Mesendoderm (in vitro differentiated cells): ENCODE results near the gene SEPTIN8.
A peak's percentile ranks its signal among the peaks of the same experiment; 100 is the strongest.

Experiments used
- DNase-seq: peaks from one replicate; pipeline ENCODE4 v3.0.0; 2013
- H2AK5ac ChIP-seq: 2 replicates; pipeline ENCODE4 v1.6.1; 2013; ENCODE audit warnings: low read length, inconsistent platforms
- H2BK120ac ChIP-seq: 2 replicates; pipeline ENCODE4 v1.6.1; 2013; ENCODE audit warnings: low read depth, mild to moderate bottlenecking, low read length, moderate library complexity, mixed read lengths
- H2BK15ac ChIP-seq: replicated peaks from 2 replicates; pipeline ENCODE4 v1.6.1; 2013; ENCODE audit warnings: low read depth, mild to moderate bottlenecking, moderate library complexity
- H2BK5ac ChIP-seq: 2 replicates; pipeline ENCODE4 v1.6.1; 2013; ENCODE audit warnings: low read length, inconsistent platforms
- H3K18ac ChIP-seq: 2 replicates; pipeline ENCODE4 v1.6.1; 2013; ENCODE audit warnings: mild to moderate bottlenecking, low read length, mixed read lengths
- H3K23ac ChIP-seq: one replicate; pipeline ENCODE4 v1.6.1; 2013; ENCODE audit warnings: low read length
- H3K27ac ChIP-seq: 2 replicates; pipeline ENCODE4 v1.5.1; 2013; ENCODE audit warnings: low read depth, mild to moderate bottlenecking, inconsistent platforms, low read length, moderate library complexity
- H3K27me3 ChIP-seq: 2 replicates; pipeline ENCODE4 v1.6.1; 2013; ENCODE audit warnings: low read length, control low read depth, mild to moderate bottlenecking, inconsistent platforms; ENCODE audit not compliant: insufficient read depth, poor library complexity
- H3K36me3 ChIP-seq: 2 replicates; pipeline ENCODE4 v1.6.1; 2013; ENCODE audit warnings: low read length, inconsistent platforms; ENCODE audit not compliant: control insufficient read depth, insufficient read depth
- H3K4ac ChIP-seq: one replicate; pipeline ENCODE4 v1.6.1; 2013; ENCODE audit warnings: low read depth, mild to moderate bottlenecking, low read length, moderate library complexity
- H3K4me1 ChIP-seq: 2 replicates; pipeline ENCODE4 v1.6.1; 2013; ENCODE audit warnings: low read depth, low read length, inconsistent platforms; ENCODE audit not compliant: control insufficient read depth
- H3K4me2 ChIP-seq: 2 replicates; pipeline ENCODE4 v1.6.1; 2013; ENCODE audit warnings: low read length
- H3K4me3 ChIP-seq: 2 replicates; pipeline ENCODE4 v1.5.1; 2013; ENCODE audit warnings: mild to moderate bottlenecking, low read length
- H3K56ac ChIP-seq: one replicate; pipeline ENCODE4 v1.6.1; 2013; ENCODE audit warnings: low read length
- H3K79me1 ChIP-seq: 2 replicates; pipeline ENCODE4 v1.6.1; 2013; ENCODE audit warnings: low read length, inconsistent platforms
- H3K79me2 ChIP-seq: 2 replicates; pipeline ENCODE4 v1.6.1; 2013; ENCODE audit warnings: mild to moderate bottlenecking, low read length; ENCODE audit not compliant: control insufficient read depth, insufficient read depth
- H3K9ac ChIP-seq: 2 replicates; pipeline ENCODE4 v1.6.1; 2013; ENCODE audit warnings: low read length, inconsistent platforms
- H4K5ac ChIP-seq: one replicate; pipeline ENCODE4 v1.6.1; 2013; ENCODE audit warnings: low read length
- H4K8ac ChIP-seq: one replicate; pipeline ENCODE4 v1.6.1; 2013; ENCODE audit warnings: low read depth, mild to moderate bottlenecking, control low read depth, low read length, moderate library complexity
- WGBS: extraction: QIAGEN DNeasy Blood & Tissue Kit; methylation state at CpG from one replicate; pipeline ENCODE4 v1.1.7; 2013; ENCODE audit warnings: low lambda C conversion rate, missing lambda C conversion rate; ENCODE audit not compliant: insufficient coverage; ENCODE audit errors: extremely low coverage; 5-methylcytosine and 5-hydroxymethylcytosine counted together

Gene SEPTIN8

DNA sequence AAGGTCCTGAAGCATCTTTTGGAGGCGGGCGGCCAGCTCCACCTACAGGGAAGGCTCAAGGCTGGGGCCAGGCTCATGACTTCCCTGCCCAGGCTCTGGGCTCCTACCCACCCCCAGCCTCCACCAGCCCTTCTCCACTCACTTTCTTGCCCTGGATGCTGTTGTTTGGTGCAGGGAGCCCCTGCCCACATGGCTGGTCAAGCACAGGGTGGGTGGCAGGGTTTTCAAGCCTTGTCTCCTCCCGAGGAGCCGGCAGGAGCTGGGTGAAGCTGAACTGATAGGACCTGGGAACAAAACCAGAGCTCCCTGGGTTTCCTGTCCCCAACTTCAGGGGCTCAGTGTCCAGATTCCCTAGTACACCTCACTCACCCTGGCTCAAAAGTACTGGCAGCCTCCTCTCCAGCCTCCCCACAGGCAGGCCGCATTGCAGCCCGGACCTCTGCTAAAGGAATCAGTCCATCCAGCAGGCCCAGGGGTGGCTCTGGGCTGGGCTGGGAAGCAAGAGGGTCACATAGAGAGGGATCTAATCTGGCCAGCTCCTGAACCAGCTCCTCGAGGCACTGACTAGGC is 46.5 kb upstream of the SEPTIN8 start:
- H3K79me1 ChIP-seq, result no peaks in the 10 kb centered on the region
- no peak overlapping the region for H3K27ac ChIP-seq
- H4K8ac ChIP-seq, result no peak overlapping the region
- no peak overlapping the region for H2BK5ac ChIP-seq
- H3K4me3 ChIP-seq, result no peak overlapping the region
- H4K5ac ChIP-seq, result no peak overlapping the region
- H2AK5ac ChIP-seq, result no peak overlapping the region
- DNase-seq, result no peak
- peaks cover 10% of the 10 kb centered on the region for H3K27me3 ChIP-seq
- no peaks in the 10 kb centered on the region for H3K4me1 ChIP-seq
- H3K79me2 ChIP-seq, result no peaks in the 10 kb centered on the region
- peak overlapping the region; percentile 76 for H3K4me2 ChIP-seq
- H3K23ac ChIP-seq, result no peak overlapping the region
- H3K36me3 ChIP-seq, result no peaks in the 10 kb centered on the region
- peak overlapping the region; percentile 88 for H3K56ac ChIP-seq
- no peak overlapping the region for H3K4ac ChIP-seq
- no peak overlapping the region for H2BK120ac ChIP-seq
- WGBS, result no CpG with 5 or more reads among the region's 7 CpGs
- H3K9ac ChIP-seq, result peak overlapping the region; percentile 62
- H3K18ac ChIP-seq, result no peak overlapping the region
- no peak overlapping the region for H2BK15ac ChIP-seq

DNA sequence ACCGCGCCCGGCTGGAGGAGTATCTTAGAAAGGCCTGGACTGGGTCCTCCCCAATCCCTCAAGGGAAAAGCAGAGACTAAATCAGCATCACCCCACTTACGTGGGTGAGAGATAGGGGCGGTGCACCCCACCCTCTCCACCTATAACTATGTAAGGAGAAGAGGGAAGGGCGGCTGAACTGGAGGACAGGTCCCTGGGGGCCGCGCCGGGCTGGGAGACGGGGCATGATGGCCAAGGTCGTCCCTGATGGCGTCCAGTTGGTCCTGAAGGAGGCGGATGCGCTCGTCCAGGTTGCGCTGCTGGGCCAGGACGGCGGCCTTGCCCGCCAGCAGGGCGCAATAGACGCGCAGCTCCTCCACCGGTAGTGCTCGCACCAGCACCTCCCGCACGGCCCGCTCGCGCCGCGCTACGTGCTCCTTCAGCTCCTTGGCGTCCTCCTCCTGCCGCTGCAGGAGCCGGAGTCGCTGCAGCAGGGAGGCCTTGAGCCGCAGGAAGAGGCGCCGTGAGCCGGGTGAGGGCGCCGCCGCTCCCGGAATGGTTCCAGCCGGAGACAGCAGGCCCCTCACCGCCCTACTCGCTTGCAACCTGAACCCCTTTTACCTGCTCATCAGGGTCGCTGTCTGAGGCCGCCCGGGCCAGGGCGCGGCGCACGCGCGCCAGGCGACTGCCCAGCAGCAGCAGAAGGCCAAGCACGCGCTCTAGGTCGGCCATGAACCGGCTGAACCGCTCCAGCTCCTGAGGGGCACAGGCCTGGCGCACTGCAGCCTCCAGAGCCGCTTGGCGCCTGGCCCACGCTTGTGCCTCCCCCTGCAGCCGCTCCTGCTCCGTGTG is 45.8 kb upstream of the SEPTIN8 start:
- Histone ChIP-seq H2AK5ac (no peak overlapping the region), H3K4ac (no peak overlapping the region), H2BK15ac (no peak overlapping the region), H3K27ac (no peak overlapping the region), H2BK5ac (no peak overlapping the region), H3K23ac (no peak overlapping the region), H2BK120ac (no peak overlapping the region), H3K9ac (peak overlapping the region; percentile 62), H3K79me1 (no peaks in the 10 kb centered on the region), H3K4me1 (no peaks in the 10 kb centered on the region), H3K27me3 (peaks cover 5% of the 10 kb centered on the region), H4K5ac (no peak overlapping the region), H3K36me3 (no peaks in the 10 kb centered on the region), H3K4me2 (peak overlapping the region; percentile 76), H3K56ac (peak overlapping the region; percentile 88), H3K79me2 (no peaks in the 10 kb centered on the region), H3K18ac (no peak overlapping the region), H3K4me3 (no peak overlapping the region), H4K8ac (no peak overlapping the region)
- no CpG with 5 or more reads among the region's 68 CpGs for WGBS
- peak; percentile 92 for DNase-seq

DNA sequence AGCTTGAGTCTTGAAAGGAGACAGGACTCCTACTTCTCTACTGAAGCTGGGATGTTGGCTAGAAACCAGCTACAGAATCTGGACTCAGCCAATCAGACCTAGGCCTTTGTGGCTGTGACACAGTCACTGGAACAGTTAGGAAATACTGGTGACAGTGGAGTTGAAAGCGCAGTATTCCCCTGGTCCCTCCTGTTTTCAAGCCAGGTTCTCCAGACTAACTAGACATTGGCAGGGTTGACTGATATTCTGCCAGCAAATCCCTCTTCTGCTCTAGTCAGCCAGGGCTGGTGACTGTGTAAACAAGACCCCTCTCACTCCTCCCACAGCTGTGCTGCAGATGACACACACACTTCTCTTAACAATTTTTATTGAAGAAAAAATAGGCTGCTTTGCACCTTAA is 44.8 kb upstream of the SEPTIN8 start:
- Histone ChIP-seq H3K79me2 (no peaks in the 10 kb centered on the region), H3K23ac (no peak overlapping the region), H3K27ac (no peak overlapping the region), H3K4me1 (no peaks in the 10 kb centered on the region), H3K4me3 (no peak overlapping the region), H3K4me2 (no peak overlapping the region), H2BK120ac (no peak overlapping the region), H3K36me3 (no peaks in the 10 kb centered on the region), H3K56ac (no peak overlapping the region), H3K4ac (no peak overlapping the region), H3K79me1 (no peaks in the 10 kb centered on the region), H3K27me3 (peaks cover 3% of the 10 kb centered on the region), H3K18ac (no peak overlapping the region), H4K5ac (no peak overlapping the region), H2AK5ac (no peak overlapping the region), H4K8ac (no peak overlapping the region), H3K9ac (no peak overlapping the region), H2BK5ac (no peak overlapping the region), H2BK15ac (no peak overlapping the region)
- DNase-seq, result no peak
- no CpG with 5 or more reads among the region's 1 CpG for WGBS

DNA sequence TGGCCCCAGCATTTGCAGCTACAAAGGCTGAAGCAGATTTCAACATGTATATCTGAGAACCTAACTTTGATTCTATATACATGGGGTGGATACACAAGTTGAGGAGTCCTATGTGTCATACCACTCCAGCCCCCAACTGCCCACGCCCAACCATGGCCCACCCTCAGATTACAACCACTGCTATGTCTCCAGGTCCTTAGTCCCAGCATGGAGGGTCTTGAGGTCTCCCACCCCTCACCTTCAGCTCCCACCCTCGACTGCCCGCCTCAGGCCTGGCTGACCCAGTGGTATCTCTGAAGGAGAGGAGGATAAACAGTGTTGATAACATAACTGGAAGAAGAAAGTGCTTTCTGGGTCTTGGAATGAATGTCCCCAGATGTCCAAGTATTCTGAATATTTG is 44.3 kb upstream of the SEPTIN8 start:
- Histone ChIP-seq H3K9ac (no peak overlapping the region), H3K23ac (no peak overlapping the region)

DNA sequence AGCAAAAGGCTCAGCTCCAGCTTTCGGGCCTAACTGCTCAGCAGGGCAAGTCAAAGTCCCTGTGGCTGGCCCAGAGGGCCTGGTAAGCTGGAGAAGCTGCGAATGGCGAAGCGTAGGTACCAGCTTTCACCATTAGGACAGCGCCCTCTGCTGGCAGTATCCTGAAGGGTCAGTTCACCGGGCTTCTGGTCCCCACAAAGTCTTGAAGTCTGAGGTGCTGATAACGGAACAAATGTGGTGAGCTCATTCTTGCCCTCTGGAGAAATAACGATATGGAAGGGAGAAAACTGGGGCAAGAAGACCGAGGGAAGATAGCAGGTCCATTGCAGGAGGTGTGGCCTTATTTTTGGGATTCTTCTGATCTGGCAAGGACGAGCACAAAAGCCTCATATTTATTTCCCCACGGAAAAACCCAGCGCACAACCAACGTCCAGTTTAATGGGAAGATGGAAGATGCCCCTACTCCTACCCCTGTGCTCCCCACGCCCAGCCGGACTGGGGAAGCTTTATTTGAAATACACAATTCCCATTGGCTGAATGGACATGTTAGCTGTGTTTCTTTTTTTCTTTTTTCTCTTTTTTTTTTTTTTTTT is 43.2 kb upstream of the SEPTIN8 start:
- Histone ChIP-seq H2BK5ac (no peak overlapping the region), H3K4me3 (no peak overlapping the region), H4K5ac (no peak overlapping the region), H3K79me1 (no peaks in the 10 kb centered on the region), H3K56ac (no peak overlapping the region), H3K27me3 (peaks cover 2% of the 10 kb centered on the region), H4K8ac (no peak overlapping the region), H3K4me1 (no peaks in the 10 kb centered on the region), H3K4me2 (no peak overlapping the region), H3K23ac (no peak overlapping the region), H3K4ac (no peak overlapping the region), H3K79me2 (no peaks in the 10 kb centered on the region), H2BK120ac (no peak overlapping the region), H2AK5ac (no peak overlapping the region), H3K9ac (no peak overlapping the region), H3K36me3 (no peaks in the 10 kb centered on the region), H3K18ac (no peak overlapping the region), H3K27ac (no peak overlapping the region), H2BK15ac (no peak overlapping the region)
- DNase-seq, result peak; percentile 95
- WGBS, result no CpG with 5 or more reads among the region's 15 CpGs

More for the DNA sequence above, 44.3 kb upstream of the SEPTIN8 start:
- no CpG with 5 or more reads among the region's 3 CpGs for WGBS
- DNase-seq, result no peak
- Histone ChIP-seq H4K8ac (no peak overlapping the region), H3K27me3 (peaks cover under 1% of the 10 kb centered on the region), H2BK120ac (no peak overlapping the region), H3K4ac (no peak overlapping the region), H3K4me2 (no peak overlapping the region), H3K4me3 (no peak overlapping the region), H3K79me1 (no peaks in the 10 kb centered on the region), H3K18ac (no peak overlapping the region), H3K4me1 (no peaks in the 10 kb centered on the region), H3K79me2 (no peaks in the 10 kb centered on the region), H2BK15ac (no peak overlapping the region), H4K5ac (no peak overlapping the region), H3K56ac (no peak overlapping the region), H3K36me3 (no peaks in the 10 kb centered on the region), H2BK5ac (no peak overlapping the region), H2AK5ac (no peak overlapping the region), H3K27ac (no peak overlapping the region)
